ENCODE data around the gene ATF4.

Gene ATF4

DNA sequence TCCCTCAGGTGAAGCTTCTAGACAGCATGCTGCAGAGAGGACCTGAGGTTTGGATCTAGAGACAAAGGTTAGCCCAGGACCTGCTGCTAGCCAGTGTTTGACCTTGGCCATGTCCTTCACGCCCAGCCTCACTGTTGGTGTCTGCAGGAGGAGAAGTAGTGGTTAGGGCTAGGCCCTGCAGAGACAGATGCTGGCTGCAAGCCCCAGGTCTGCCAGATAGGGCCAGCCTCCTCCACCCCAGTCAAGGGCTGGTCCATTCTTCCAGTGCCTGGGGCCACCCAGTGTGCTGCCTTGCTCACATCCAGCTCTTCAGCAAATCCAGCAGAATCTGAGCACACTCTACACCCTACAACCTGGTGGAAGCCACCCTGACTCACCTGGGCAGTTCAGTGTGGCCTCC is 39.8 kb upstream of the ATF4 start:
- no peak overlapping the region for H2AK5ac ChIP-seq (ENCODE audit: low read depth, low read length)
- no peak overlapping the region for H3K18ac ChIP-seq (ENCODE audit: low read length)
- peaks cover 6% of the 10 kb centered on the region for H3K79me1 ChIP-seq (ENCODE audit: low read depth, low read length)
- no peak overlapping the region for H3K4me2 ChIP-seq (ENCODE audit: insufficient read depth, low read length, poor library complexity, severe bottlenecking)
- H3K23ac ChIP-seq (ENCODE audit: low read depth, low read length, poor library complexity) = peak overlapping the region; percentile 22
- H2BK5ac ChIP-seq (ENCODE audit: low read length) = no peak overlapping the region
- no CpG with 5 or more reads among the region's 1 CpG for WGBS, 2 donors (ENCODE audit: extremely low coverage in 2 of 2, insufficient read length in 2 of 2, insufficient replicate concordance in 1 of 2)
- no peak overlapping the region for H2BK120ac ChIP-seq (ENCODE audit: low read depth, low read length)
- DNase-seq (ENCODE audit: low spot score) = no peak
- H2AFZ ChIP-seq (ENCODE audit: low read length) = no peak overlapping the region
- no peak overlapping the region for H3K4me3 ChIP-seq (ENCODE audit: low read length in 2 of 2)
- H3K14ac ChIP-seq (ENCODE audit: low read length) = no peak overlapping the region
- no peak overlapping the region for H2BK15ac ChIP-seq (ENCODE audit: low read length)
- H3K9ac ChIP-seq (ENCODE audit: low read depth, low read length, poor library complexity) = no peak overlapping the region
- no peaks in the 10 kb centered on the region for H3K9me3 ChIP-seq (replicated peaks in 1 of 2; ENCODE audit: control insufficient read depth in 2 of 2, insufficient read depth in 1 of 2, low read depth in 1 of 2, low read length in 2 of 2)
- H2BK12ac ChIP-seq (ENCODE audit: low read length) = no peak overlapping the region
- no peak overlapping the region for H4K8ac ChIP-seq (ENCODE audit: low read depth, low read length)
- H3K27me3 ChIP-seq (ENCODE audit: control insufficient read depth in 3 of 3, insufficient read depth in 3 of 3, low read depth in 1 of 3, low read length in 3 of 3) = no peaks in the 10 kb centered on the region
- H3K4me1 ChIP-seq (ENCODE audit: control insufficient read depth in 2 of 2, insufficient read depth in 1 of 2, low read depth in 1 of 2, low read length in 2 of 2) = peaks cover 8 to 9% of the 10 kb centered on the region in 2 donors
- H3K27ac ChIP-seq (replicated peaks; ENCODE audit: low read length) = no peak overlapping the region
- H3K36me3 ChIP-seq (replicated peaks in 1 of 2; ENCODE audit: control insufficient read depth in 2 of 2, insufficient read depth in 2 of 2, low read length in 2 of 2) = peaks cover 0 to 14% of the 10 kb centered on the region in 2 donors
- H3K4ac ChIP-seq (ENCODE audit: low read length) = no peak overlapping the region
- H4K91ac ChIP-seq (ENCODE audit: low read depth, low read length, poor library complexity) = no peak overlapping the region

DNA sequence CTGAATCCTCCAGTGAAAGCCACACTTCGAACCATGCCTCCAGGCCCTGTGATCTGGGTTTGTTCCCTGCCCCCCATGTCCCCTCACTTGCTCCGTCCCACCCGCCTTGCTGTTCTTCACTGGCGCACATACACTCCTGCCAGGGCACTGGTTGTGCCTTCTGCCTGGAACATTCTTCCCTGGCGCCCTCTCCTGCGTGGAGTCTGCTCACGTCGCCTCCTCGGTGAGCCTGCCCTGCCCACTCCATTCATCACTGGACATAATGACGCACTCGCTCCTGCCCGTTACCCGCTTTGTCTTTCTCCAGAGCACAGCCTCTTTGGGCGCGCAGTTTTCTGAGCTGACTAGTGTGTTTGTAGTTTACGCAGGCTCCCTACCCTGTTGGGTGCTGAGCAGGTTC is 39.3 kb upstream of the ATF4 start:
- no peak overlapping the region for H4K91ac ChIP-seq (ENCODE audit: low read depth, low read length, poor library complexity)
- peaks cover 6% of the 10 kb centered on the region for H3K79me1 ChIP-seq (ENCODE audit: low read depth, low read length)
- no peak overlapping the region for H2BK5ac ChIP-seq (ENCODE audit: low read length)
- H3K9me3 ChIP-seq (replicated peaks in 1 of 2; ENCODE audit: control insufficient read depth in 2 of 2, insufficient read depth in 1 of 2, low read depth in 1 of 2, low read length in 2 of 2) = no peaks in the 10 kb centered on the region
- H3K36me3 ChIP-seq (replicated peaks in 1 of 2; ENCODE audit: control insufficient read depth in 2 of 2, insufficient read depth in 2 of 2, low read length in 2 of 2) = peaks cover 0 to 14% of the 10 kb centered on the region in 2 donors
- peak overlapping the region; percentile 9 for H3K9ac ChIP-seq (ENCODE audit: low read depth, low read length, poor library complexity)
- no peak overlapping the region for H3K14ac ChIP-seq (ENCODE audit: low read length)
- H2BK15ac ChIP-seq (ENCODE audit: low read length) = no peak overlapping the region
- WGBS, 2 donors (ENCODE audit: extremely low coverage in 2 of 2, insufficient read length in 2 of 2, insufficient replicate concordance in 1 of 2) = no CpG with 5 or more reads among the region's 16 CpGs
- H2BK12ac ChIP-seq (ENCODE audit: low read length) = no peak overlapping the region
- H3K4ac ChIP-seq (ENCODE audit: low read length) = no peak overlapping the region
- H4K8ac ChIP-seq (ENCODE audit: low read depth, low read length) = no peak overlapping the region
- peak overlapping the region; percentile 5 for H3K18ac ChIP-seq (ENCODE audit: low read length)
- H2AFZ ChIP-seq (ENCODE audit: low read length) = no peak overlapping the region
- H2BK120ac ChIP-seq (ENCODE audit: low read depth, low read length) = no peak overlapping the region
- H3K4me3 ChIP-seq (ENCODE audit: low read length in 2 of 2) = no peak overlapping the region
- no peak overlapping the region for H3K27ac ChIP-seq (replicated peaks; ENCODE audit: low read length)
- peak overlapping the region; percentile 22 for H3K23ac ChIP-seq (ENCODE audit: low read depth, low read length, poor library complexity)
- no peak for DNase-seq (ENCODE audit: low spot score)
- no peak overlapping the region for H2AK5ac ChIP-seq (ENCODE audit: low read depth, low read length)
- no peaks in the 10 kb centered on the region for H3K27me3 ChIP-seq (ENCODE audit: control insufficient read depth in 3 of 3, insufficient read depth in 3 of 3, low read depth in 1 of 3, low read length in 3 of 3)
- H3K4me2 ChIP-seq (ENCODE audit: insufficient read depth, low read length, poor library complexity, severe bottlenecking) = no peak overlapping the region
- peaks cover 3 to 4% of the 10 kb centered on the region in 2 donors for H3K4me1 ChIP-seq (ENCODE audit: control insufficient read depth in 2 of 2, insufficient read depth in 1 of 2, low read depth in 1 of 2, low read length in 2 of 2)

DNA sequence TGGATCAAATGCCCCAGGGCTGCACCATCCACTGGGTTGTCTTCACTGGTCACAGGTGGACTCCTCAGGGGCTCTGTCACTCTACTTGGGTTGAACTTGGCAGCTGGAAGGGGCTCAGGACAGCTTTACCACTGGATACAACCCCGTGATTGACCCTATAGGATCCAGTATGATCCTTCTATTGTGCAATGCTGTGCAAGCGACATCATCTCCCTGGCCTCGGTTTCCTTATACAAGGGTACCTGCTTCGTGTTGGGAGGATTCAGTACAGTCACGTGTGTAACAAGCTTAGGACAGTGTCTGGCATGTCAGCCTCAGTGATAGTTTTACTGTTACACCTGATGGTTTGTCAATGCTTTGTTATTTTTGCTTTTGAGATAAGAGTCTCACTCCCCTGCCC is 38.8 kb upstream of the ATF4 start:
- Histone ChIP-seq H3K79me1 (ENCODE audit: low read depth, low read length) (peaks cover 6% of the 10 kb centered on the region), H2BK15ac (ENCODE audit: low read length) (no peak overlapping the region), H2BK12ac (ENCODE audit: low read length) (no peak overlapping the region), H2AFZ (ENCODE audit: low read length) (no peak overlapping the region), H3K27me3 (ENCODE audit: control insufficient read depth in 3 of 3, insufficient read depth in 3 of 3, low read depth in 1 of 3, low read length in 3 of 3) (no peaks in the 10 kb centered on the region), H3K4ac (ENCODE audit: low read length) (no peak overlapping the region), H3K4me1 (ENCODE audit: control insufficient read depth in 2 of 2, insufficient read depth in 1 of 2, low read depth in 1 of 2, low read length in 2 of 2) (no peaks in the 10 kb centered on the region), H2AK5ac (ENCODE audit: low read depth, low read length) (no peak overlapping the region), H3K9ac (ENCODE audit: low read depth, low read length, poor library complexity) (no peak overlapping the region), H3K23ac (ENCODE audit: low read depth, low read length, poor library complexity) (no peak overlapping the region), H4K91ac (ENCODE audit: low read depth, low read length, poor library complexity) (no peak overlapping the region), H3K4me2 (ENCODE audit: insufficient read depth, low read length, poor library complexity, severe bottlenecking) (no peak overlapping the region), H3K4me3 (ENCODE audit: low read length in 2 of 2) (no peak overlapping the region), H3K36me3 (replicated peaks in 1 of 2; ENCODE audit: control insufficient read depth in 2 of 2, insufficient read depth in 2 of 2, low read length in 2 of 2) (peaks cover 0 to 13% of the 10 kb centered on the region in 2 donors), H3K18ac (ENCODE audit: low read length) (no peak overlapping the region), H3K9me3 (replicated peaks in 1 of 2; ENCODE audit: control insufficient read depth in 2 of 2, insufficient read depth in 1 of 2, low read depth in 1 of 2, low read length in 2 of 2) (no peaks in the 10 kb centered on the region), H3K14ac (ENCODE audit: low read length) (no peak overlapping the region), H3K27ac (replicated peaks; ENCODE audit: low read length) (no peak overlapping the region), H2BK120ac (ENCODE audit: low read depth, low read length) (no peak overlapping the region), H2BK5ac (ENCODE audit: low read length) (no peak overlapping the region), H4K8ac (ENCODE audit: low read depth, low read length) (no peak overlapping the region)
- DNase-seq (ENCODE audit: low spot score) = no peak
- WGBS, 2 donors (ENCODE audit: extremely low coverage in 2 of 2, insufficient read length in 2 of 2, insufficient replicate concordance in 1 of 2) = no CpG with 5 or more reads among the region's 5 CpGs

DNA sequence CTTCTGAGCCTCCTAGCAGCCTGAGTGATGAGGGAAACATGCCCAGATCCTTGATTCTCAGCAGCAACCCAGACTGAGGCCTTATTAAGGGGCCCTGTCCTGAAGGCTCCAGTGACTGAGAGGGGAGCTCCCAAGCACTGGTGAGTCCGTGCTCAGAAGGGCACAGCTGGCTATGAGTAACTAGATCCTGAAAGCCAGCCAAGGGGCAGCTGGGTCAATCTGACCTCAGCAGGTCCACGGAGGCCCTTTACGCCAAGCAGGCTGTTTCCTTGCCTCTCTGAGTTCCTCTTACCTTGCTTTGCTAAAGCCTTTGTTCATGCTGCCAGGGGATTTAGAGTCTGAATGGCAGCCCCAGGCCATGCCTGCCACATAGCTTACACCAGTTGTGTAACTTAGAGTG is 37.6 kb upstream of the ATF4 start:
- H4K91ac ChIP-seq (ENCODE audit: low read depth, low read length, poor library complexity) = no peak overlapping the region
- peak overlapping the region; percentile 6 for H3K23ac ChIP-seq (ENCODE audit: low read depth, low read length, poor library complexity)
- no peak overlapping the region for H3K9ac ChIP-seq (ENCODE audit: low read depth, low read length, poor library complexity)
- H2AK5ac ChIP-seq (ENCODE audit: low read depth, low read length) = no peak overlapping the region
- H2BK120ac ChIP-seq (ENCODE audit: low read depth, low read length) = no peak overlapping the region
- no peak overlapping the region for H2AFZ ChIP-seq (ENCODE audit: low read length)
- no peaks in the 10 kb centered on the region for H3K9me3 ChIP-seq (replicated peaks in 1 of 2; ENCODE audit: control insufficient read depth in 2 of 2, insufficient read depth in 1 of 2, low read depth in 1 of 2, low read length in 2 of 2)
- peaks cover 0 to 2% of the 10 kb centered on the region in 2 donors for H3K4me1 ChIP-seq (ENCODE audit: control insufficient read depth in 2 of 2, insufficient read depth in 1 of 2, low read depth in 1 of 2, low read length in 2 of 2)
- no CpG with 5 or more reads among the region's 3 CpGs for WGBS, 2 donors (ENCODE audit: extremely low coverage in 2 of 2, insufficient read length in 2 of 2, insufficient replicate concordance in 1 of 2)
- H2BK5ac ChIP-seq (ENCODE audit: low read length) = peak overlapping the region; percentile 48
- H3K36me3 ChIP-seq (replicated peaks in 1 of 2; ENCODE audit: control insufficient read depth in 2 of 2, insufficient read depth in 2 of 2, low read length in 2 of 2) = peaks cover 0 to 6% of the 10 kb centered on the region in 2 donors
- no peak overlapping the region for H3K4me2 ChIP-seq (ENCODE audit: insufficient read depth, low read length, poor library complexity, severe bottlenecking)
- H2BK12ac ChIP-seq (ENCODE audit: low read length) = no peak overlapping the region
- H3K14ac ChIP-seq (ENCODE audit: low read length) = no peak overlapping the region
- H3K27me3 ChIP-seq (ENCODE audit: control insufficient read depth in 3 of 3, insufficient read depth in 3 of 3, low read depth in 1 of 3, low read length in 3 of 3) = no peaks in the 10 kb centered on the region
- no peak overlapping the region for H3K18ac ChIP-seq (ENCODE audit: low read length)
- no peak overlapping the region for H3K4me3 ChIP-seq (ENCODE audit: low read length in 2 of 2)
- no peak overlapping the region for H4K8ac ChIP-seq (ENCODE audit: low read depth, low read length)
- H2BK15ac ChIP-seq (ENCODE audit: low read length) = no peak overlapping the region
- peaks cover 6% of the 10 kb centered on the region for H3K79me1 ChIP-seq (ENCODE audit: low read depth, low read length)
- no peak overlapping the region for H3K4ac ChIP-seq (ENCODE audit: low read length)
- DNase-seq (ENCODE audit: low spot score) = no peak
- no peak overlapping the region for H3K27ac ChIP-seq (replicated peaks; ENCODE audit: low read length)
